Trophoblast cell (in vitro differentiated cells and primary cell): ENCODE measurements around the gene IL1R1.

Source experiments
- DNase-seq, 2 donors: peaks; one replicate each; pipeline ENCODE4 v3.0.0-alpha.2; 2016
- H2AFZ ChIP-seq: 2 replicates; pipeline ENCODE4 v1.6.1; 2013; ENCODE audit warnings: low read length, moderate library complexity, mild to moderate bottlenecking; ENCODE audit not compliant: insufficient read depth, poor library complexity
- H2AK5ac ChIP-seq: 2 replicates; pipeline ENCODE4 v1.6.1; 2013; ENCODE audit warnings: mild to moderate bottlenecking, low read length
- H2BK120ac ChIP-seq: 2 replicates; pipeline ENCODE4 v1.6.1; 2013; ENCODE audit warnings: low read length, mild to moderate bottlenecking, moderate library complexity; ENCODE audit not compliant: insufficient read depth, poor library complexity
- H2BK12ac ChIP-seq: 2 replicates; pipeline ENCODE4 v1.6.1; 2013; ENCODE audit warnings: mild to moderate bottlenecking, low read length, moderate library complexity
- H2BK5ac ChIP-seq: 2 replicates; pipeline ENCODE4 v1.6.1; 2013; ENCODE audit warnings: low read length, low read depth, moderate library complexity, mild to moderate bottlenecking; ENCODE audit not compliant: poor library complexity
- H3K14ac ChIP-seq: 2 replicates; pipeline ENCODE4 v1.6.1; 2013; ENCODE audit warnings: mild to moderate bottlenecking, low read length
- H3K18ac ChIP-seq: 2 replicates; pipeline ENCODE4 v1.6.1; 2013; ENCODE audit warnings: mild to moderate bottlenecking, low read length
- H3K23ac ChIP-seq: 2 replicates; pipeline ENCODE4 v1.6.1; 2013; ENCODE audit warnings: low read length
- H3K27ac ChIP-seq: 2 replicates; pipeline ENCODE4 v1.5.1; 2013; ENCODE audit warnings: low read depth, mild to moderate bottlenecking, inconsistent platforms, low read length, moderate library complexity
- H3K27me3 ChIP-seq: 2 replicates; pipeline ENCODE4 v1.6.1; 2013; ENCODE audit warnings: inconsistent platforms, mild to moderate bottlenecking, low read length, moderate library complexity; ENCODE audit not compliant: insufficient read depth
- H3K36me3 ChIP-seq, 2 experiments: 1 replicate in 1 of 2; 2 replicates in 1 of 2; pipeline ENCODE4 v1.6.1; 2013; ENCODE audit warnings: low read length in 2 of 2, mild to moderate bottlenecking in 2 of 2, moderate library complexity in 1 of 2; ENCODE audit not compliant: insufficient read depth in 2 of 2, control insufficient read depth in 1 of 2
- H3K4ac ChIP-seq: 2 replicates; pipeline ENCODE4 v1.6.1; 2013; ENCODE audit warnings: low read depth, mild to moderate bottlenecking, low read length, moderate library complexity
- H3K4me1 ChIP-seq, 2 experiments: 1 replicate in 1 of 2; 2 replicates in 1 of 2; pipeline ENCODE4 v1.6.1; 2013; ENCODE audit warnings: low read length in 2 of 2, mild to moderate bottlenecking in 2 of 2, moderate library complexity in 1 of 2; ENCODE audit not compliant: insufficient read depth in 2 of 2, control insufficient read depth in 1 of 2
- H3K4me2 ChIP-seq: 2 replicates; pipeline ENCODE4 v1.6.1; 2013; ENCODE audit warnings: inconsistent platforms, mild to moderate bottlenecking, low read length, moderate library complexity
- H3K4me3 ChIP-seq: 2 replicates; pipeline ENCODE4 v1.5.1; 2013; ENCODE audit warnings: mild to moderate bottlenecking, low read depth, low read length, inconsistent platforms
- H3K79me1 ChIP-seq: one replicate; pipeline ENCODE4 v1.6.1; 2013; ENCODE audit warnings: low read length
- H3K79me2 ChIP-seq: 2 replicates; pipeline ENCODE4 v1.6.1; 2013; ENCODE audit warnings: low read length, mild to moderate bottlenecking; ENCODE audit not compliant: control insufficient read depth, insufficient read depth, poor library complexity
- H3K9ac ChIP-seq: 2 replicates; pipeline ENCODE4 v1.6.1; 2013; ENCODE audit warnings: mild to moderate bottlenecking, low read length
- H3K9me3 ChIP-seq: 2 replicates; pipeline ENCODE4 v1.6.1; 2013; ENCODE audit warnings: low read depth, mild to moderate bottlenecking, control low read depth, inconsistent platforms, low read length; ENCODE audit not compliant: insufficient read depth
- H4K12ac ChIP-seq: 2 replicates; pipeline ENCODE4 v1.6.1; 2013; ENCODE audit warnings: low read depth, mild to moderate bottlenecking, low read length, moderate library complexity
- H4K8ac ChIP-seq: 2 replicates; pipeline ENCODE4 v1.6.1; 2013; ENCODE audit warnings: low read depth, mild to moderate bottlenecking, low read length, moderate library complexity
- H4K91ac ChIP-seq: one replicate; pipeline ENCODE4 v1.6.1; 2013; ENCODE audit warnings: low read depth, mild to moderate bottlenecking, low read length, moderate library complexity
- WGBS: extraction: QIAGEN DNeasy Blood & Tissue Kit; methylation state at CpG from one replicate; pipeline ENCODE4 v1.1.7; 2013; ENCODE audit warnings: missing lambda C conversion rate; ENCODE audit not compliant: insufficient read length, insufficient coverage; ENCODE audit errors: extremely low coverage; 5-methylcytosine and 5-hydroxymethylcytosine counted together

Gene IL1R1

DNA sequence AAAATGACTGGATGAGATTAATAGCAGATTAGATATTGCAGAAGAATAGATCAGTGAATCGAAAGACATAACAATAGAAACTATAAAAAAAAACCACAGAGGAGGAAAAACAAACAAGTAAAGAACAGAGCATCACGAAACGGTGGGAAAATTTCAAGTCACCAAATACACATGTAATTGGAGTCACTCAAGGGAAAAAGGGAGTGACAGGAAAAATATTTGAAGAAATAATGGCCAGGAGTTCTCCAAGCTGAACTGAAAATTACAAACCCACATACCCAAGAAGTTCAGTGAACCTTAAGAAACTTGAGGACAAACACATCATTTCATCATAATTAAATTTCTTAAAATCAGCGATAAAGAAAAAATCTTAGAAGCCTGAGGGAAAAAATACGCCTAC, 11.0 kb upstream of the IL1R1 start:
- H4K12ac ChIP-seq = no peak overlapping the region
- no peaks in the 10 kb centered on the region for H3K79me2 ChIP-seq
- no peaks in the 10 kb centered on the region for H3K36me3 ChIP-seq
- H3K27ac ChIP-seq = no peak overlapping the region
- H3K9me3 ChIP-seq = no peaks in the 10 kb centered on the region
- H3K4me3 ChIP-seq = no peak overlapping the region
- peaks cover 0 to 1% of the 10 kb centered on the region in 2 experiments for H3K4me1 ChIP-seq
- no peak overlapping the region for H4K8ac ChIP-seq
- no peak overlapping the region for H4K91ac ChIP-seq
- H3K4me2 ChIP-seq = no peak overlapping the region
- H2AK5ac ChIP-seq = no peak overlapping the region
- H3K23ac ChIP-seq = no peak overlapping the region
- no peak overlapping the region for H3K9ac ChIP-seq
- H3K14ac ChIP-seq = no peak overlapping the region
- no peaks in the 10 kb centered on the region for H3K27me3 ChIP-seq
- no peak overlapping the region for H2BK120ac ChIP-seq
- H3K18ac ChIP-seq = no peak overlapping the region
- H3K79me1 ChIP-seq = no peaks in the 10 kb centered on the region
- no peak overlapping the region for H2BK5ac ChIP-seq
- peak in 1 of 2 donors; percentile 82 for DNase-seq
- no CpG with 5 or more reads among the region's 5 CpGs for WGBS
- H2BK12ac ChIP-seq = no peak overlapping the region
- H3K4ac ChIP-seq = no peak overlapping the region
- H2AFZ ChIP-seq = no peak overlapping the region

DNA sequence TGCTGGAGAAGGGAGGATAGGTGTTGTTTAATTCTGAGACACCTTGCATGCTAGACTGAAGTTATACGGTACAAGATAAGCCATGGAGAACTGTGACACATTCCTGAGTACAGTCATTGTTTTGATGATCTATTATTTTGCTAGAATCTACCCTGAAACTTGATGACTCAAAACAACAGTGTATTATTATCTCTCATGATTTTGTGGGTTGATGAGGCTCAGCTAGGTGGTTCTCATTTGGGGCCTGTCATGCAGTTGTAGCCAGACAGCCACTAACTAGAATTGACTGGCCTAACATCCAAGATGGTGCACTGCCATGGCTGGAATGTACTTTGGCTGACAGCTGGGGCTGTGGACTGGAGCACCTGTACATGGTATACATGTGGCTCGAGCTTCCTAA, 5.4 kb upstream of the IL1R1 start:
- Histone ChIP-seq H3K9me3 (peaks cover 2% of the 10 kb centered on the region), H2BK12ac (no peak overlapping the region)
- no CpG with 5 or more reads among the region's 2 CpGs for WGBS

GRCh38 chr2:102138331-102138730, 4.2 kb upstream of the IL1R1 start:
- Histone ChIP-seq H4K8ac (no peak overlapping the region), H3K4ac (no peak overlapping the region), H4K12ac (no peak overlapping the region), H3K4me1 (peaks cover 0 to 10% of the 10 kb centered on the region in 2 experiments), H2BK120ac (no peak overlapping the region), H3K4me2 (no peak overlapping the region), H3K79me1 (peaks cover 9% of the 10 kb centered on the region), H3K14ac (no peak overlapping the region), H2BK12ac (no peak overlapping the region), H2AK5ac (no peak overlapping the region), H3K9me3 (peaks cover 2% of the 10 kb centered on the region), H3K23ac (no peak overlapping the region), H4K91ac (no peak overlapping the region), H3K79me2 (peaks cover 6% of the 10 kb centered on the region), H3K36me3 (no peaks in the 10 kb centered on the region), H2BK5ac (no peak overlapping the region), H3K27ac (no peak overlapping the region), H3K4me3 (no peak overlapping the region), H2AFZ (no peak overlapping the region), H3K18ac (no peak overlapping the region), H3K9ac (no peak overlapping the region), H3K27me3 (no peaks in the 10 kb centered on the region)
- 100% methylated on average over 2 of the region's 4 CpGs for WGBS
- DNase-seq = no peak

More for the DNA sequence above, 5.4 kb upstream of the IL1R1 start:
- H2AK5ac ChIP-seq = no peak overlapping the region
- H3K9ac ChIP-seq = peak overlapping the region; percentile 55
- no peak overlapping the region for H3K4ac ChIP-seq
- H3K27me3 ChIP-seq = no peaks in the 10 kb centered on the region
- peaks cover 0 to 6% of the 10 kb centered on the region in 2 experiments for H3K4me1 ChIP-seq
- H4K91ac ChIP-seq = no peak overlapping the region
- no peak overlapping the region for H4K8ac ChIP-seq
- DNase-seq = no peak
- no peak overlapping the region for H3K4me3 ChIP-seq
- H3K36me3 ChIP-seq = no peaks in the 10 kb centered on the region
- no peak overlapping the region for H3K4me2 ChIP-seq
- no peak overlapping the region for H2AFZ ChIP-seq
- no peak overlapping the region for H2BK120ac ChIP-seq
- H3K23ac ChIP-seq = no peak overlapping the region
- H3K14ac ChIP-seq = no peak overlapping the region
- H3K27ac ChIP-seq = no peak overlapping the region
- no peak overlapping the region for H3K18ac ChIP-seq
- no peak overlapping the region for H4K12ac ChIP-seq
- peaks cover under 1% of the 10 kb centered on the region for H3K79me1 ChIP-seq
- peaks cover under 1% of the 10 kb centered on the region for H3K79me2 ChIP-seq
- no peak overlapping the region for H2BK5ac ChIP-seq

DNA sequence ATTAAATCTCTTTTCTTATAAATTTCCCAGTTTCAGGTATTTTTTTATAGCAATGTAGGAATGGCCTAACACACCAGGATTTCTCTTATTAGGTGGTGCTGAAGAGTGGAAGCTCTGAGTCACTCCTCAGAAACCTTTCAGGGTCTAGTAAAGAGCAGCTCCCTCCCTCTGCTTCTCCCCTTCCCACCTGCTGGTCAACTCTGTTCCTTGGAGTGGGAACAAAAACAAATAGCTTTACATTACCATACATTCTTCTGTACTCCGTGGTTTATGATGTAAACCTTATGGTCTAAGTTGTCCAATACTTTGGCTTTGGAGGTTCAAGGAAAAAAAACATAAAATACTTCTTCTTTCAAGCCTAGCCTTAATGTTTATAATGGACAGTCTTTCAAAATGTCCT, 2.7 kb upstream of the IL1R1 start:
- no peak overlapping the region for H3K14ac ChIP-seq
- no peak overlapping the region for H2BK5ac ChIP-seq
- no peak overlapping the region for H3K4me3 ChIP-seq
- H2BK12ac ChIP-seq = no peak overlapping the region
- WGBS = no CpG with 5 or more reads among the region's 1 CpG
- peaks cover 7% of the 10 kb centered on the region for H3K79me2 ChIP-seq
- H3K27ac ChIP-seq = no peak overlapping the region
- no peak overlapping the region for H4K12ac ChIP-seq
- no peak overlapping the region for H3K4ac ChIP-seq
- no peak for DNase-seq
- H3K4me2 ChIP-seq = no peak overlapping the region
- H4K91ac ChIP-seq = no peak overlapping the region
- no peaks in the 10 kb centered on the region for H3K27me3 ChIP-seq
- H3K18ac ChIP-seq = no peak overlapping the region
- H2BK120ac ChIP-seq = no peak overlapping the region
- peaks cover 4% of the 10 kb centered on the region for H3K9me3 ChIP-seq
- peaks cover 4 to 5% of the 10 kb centered on the region in 2 experiments for H3K36me3 ChIP-seq
- H2AK5ac ChIP-seq = no peak overlapping the region
- H2AFZ ChIP-seq = no peak overlapping the region
- no peak overlapping the region for H3K9ac ChIP-seq
- H3K4me1 ChIP-seq = peaks cover 0 to 19% of the 10 kb centered on the region in 2 experiments
- H3K23ac ChIP-seq = no peak overlapping the region
- H4K8ac ChIP-seq = no peak overlapping the region
- H3K79me1 ChIP-seq = peaks cover 9% of the 10 kb centered on the region
